ENCODE measurements around the gene GAL3ST1.
"Not testable (repeated sequence)": the region's sequence is repeated elsewhere in the genome, so short reads cannot be mapped to it uniquely, and the experiment has no call there.

GAL3ST1 gene

DNA sequence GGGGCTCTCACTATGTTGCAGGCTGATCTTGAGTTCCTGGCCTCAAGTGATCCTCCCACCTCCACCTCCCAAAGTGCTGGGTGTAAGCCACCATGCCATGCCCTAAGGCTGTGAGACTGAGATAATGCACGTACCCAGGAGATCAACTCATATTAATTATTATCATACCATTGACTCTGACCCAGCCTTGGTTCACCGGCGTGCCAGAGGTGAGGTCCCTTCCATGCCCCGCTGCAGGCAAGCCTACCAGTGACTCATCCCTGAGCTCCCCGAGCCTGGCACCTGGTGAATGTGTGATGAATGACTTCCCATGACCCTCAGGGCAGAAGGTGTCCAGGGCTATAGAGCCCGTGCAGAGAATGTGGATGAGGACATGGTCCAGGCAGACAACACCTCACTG, 12.1 kb downstream of the GAL3ST1 start:
- no peak for DNase-seq

DNA sequence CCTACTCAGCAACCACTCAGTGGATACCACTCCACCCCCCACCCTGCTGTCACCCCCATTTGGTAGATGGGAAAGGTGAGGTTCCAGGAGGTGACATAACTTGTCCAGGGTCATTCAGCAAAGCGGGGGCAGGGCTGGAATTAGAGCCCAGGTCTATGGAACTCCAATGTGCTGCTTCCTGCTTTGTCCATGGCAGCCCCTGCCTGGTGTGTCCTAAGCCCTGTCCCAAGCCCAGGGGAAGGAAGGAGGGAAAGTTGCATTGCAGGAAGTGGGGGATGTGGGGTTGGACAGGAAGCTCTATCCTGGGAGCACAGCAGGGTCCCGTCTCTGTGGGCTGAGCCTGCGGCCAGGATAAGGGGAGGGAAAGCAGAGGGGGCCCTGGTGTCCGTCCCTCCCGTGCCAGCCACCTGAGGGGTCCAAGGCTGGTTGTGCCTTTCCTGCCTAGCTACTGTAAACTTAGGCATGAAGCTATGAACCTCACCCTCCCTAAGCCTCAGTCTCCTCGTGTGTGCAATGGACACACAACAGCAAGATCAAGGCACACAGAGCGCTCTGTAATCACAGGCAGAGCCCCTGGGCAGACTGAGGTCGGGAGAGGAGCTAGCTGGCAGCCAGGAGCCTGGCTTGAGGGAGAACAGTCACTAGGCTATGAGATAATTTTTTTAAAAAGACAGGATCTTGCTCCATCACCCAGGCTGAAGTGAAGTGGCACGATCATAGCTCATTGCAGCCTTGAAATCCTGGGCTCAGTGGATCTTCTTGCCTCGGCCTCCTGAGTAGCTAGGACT, 12.9 kb downstream of the GAL3ST1 start:
- DNase-seq, result no peak

DNA sequence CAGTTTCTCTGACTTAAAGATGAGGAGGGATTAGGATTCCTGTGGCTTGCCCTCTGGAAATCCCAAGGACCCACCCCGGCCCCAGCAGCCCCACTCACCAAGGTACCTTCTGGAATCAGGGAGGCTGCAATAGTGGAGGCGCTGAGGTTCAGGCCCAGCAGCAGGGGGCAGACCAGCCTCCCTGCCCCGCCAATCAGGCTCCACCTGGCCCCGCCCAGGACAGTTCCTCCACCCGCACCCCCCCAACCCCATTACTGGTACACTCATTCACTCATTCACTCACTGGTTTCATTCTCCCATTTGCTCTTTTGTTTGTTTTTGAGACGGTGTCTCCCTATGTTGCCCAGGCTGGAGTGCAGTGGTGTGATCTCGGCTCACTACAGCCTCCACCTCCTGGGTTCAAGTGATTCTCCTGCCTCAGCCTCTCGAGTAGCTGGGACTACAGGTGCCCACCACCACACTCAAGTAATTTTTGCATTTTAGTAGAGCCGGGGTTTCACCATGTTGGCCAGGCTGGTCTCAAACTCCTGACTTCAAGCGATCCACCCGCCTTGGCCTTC, 13.7 kb downstream of the GAL3ST1 start:
- DNase-seq, result not testable (repeated sequence)

DNA sequence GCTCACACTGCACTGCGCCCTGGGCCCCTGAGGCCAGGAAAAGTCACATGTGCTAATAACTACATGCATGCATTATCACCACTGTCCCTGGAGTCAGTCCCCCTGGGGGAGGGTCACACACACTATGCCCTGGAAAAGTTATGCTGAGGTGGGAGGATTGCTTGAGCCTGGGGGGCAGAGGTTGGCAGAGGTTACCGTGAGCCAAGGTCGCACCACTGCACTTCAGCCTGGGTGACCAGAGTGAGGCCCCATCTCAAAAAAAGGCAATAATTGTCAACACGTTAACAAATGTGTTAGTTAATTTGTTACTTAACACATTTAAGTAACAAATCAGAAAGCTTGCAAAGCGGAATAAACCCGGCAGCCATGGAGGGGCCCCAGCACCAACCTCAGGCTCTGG, 14.6 kb downstream of the GAL3ST1 start:
- no peak for DNase-seq

DNA sequence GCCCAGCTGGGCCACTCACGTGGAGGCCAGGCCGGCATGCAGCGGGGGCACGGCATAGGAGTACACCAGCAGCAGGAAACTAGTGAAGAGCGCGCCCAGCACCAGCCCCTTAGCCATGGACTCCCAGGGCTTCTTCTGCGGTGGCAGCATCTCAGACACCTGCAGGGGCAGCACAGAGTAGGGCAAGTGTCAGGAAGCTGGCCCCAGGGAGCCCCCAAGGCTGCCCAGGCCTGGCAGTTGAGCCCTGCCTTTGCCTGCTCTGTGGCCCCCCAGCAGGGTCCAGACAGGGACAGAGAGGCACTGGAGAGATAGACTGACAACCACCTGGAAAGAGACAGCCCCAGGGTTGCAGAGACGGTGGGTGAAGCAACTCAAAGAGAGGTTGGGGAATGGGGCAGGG, 17.2 kb downstream of the GAL3ST1 start:
- no peak for DNase-seq

DNA sequence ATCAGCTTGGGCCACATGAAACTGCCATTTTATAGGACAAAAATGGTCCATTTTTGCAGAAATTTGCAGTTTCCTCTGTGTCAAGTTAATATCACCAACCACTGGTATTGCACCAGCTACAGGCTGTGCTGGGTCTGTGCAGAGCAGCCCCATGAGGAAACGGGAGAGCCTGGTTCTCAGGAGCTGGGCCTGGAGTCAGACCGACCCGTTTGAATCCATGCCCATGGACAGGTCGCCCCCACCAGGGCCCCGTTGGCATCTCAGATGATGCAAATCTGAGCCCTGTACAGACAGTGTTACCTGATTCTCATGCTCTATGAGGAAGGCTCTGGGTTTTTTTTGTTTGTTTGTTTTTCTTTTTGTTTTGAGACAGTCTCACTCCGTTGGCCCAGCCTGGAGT, 18.1 kb downstream of the GAL3ST1 start:
- DNase-seq, result no peak

DNA sequence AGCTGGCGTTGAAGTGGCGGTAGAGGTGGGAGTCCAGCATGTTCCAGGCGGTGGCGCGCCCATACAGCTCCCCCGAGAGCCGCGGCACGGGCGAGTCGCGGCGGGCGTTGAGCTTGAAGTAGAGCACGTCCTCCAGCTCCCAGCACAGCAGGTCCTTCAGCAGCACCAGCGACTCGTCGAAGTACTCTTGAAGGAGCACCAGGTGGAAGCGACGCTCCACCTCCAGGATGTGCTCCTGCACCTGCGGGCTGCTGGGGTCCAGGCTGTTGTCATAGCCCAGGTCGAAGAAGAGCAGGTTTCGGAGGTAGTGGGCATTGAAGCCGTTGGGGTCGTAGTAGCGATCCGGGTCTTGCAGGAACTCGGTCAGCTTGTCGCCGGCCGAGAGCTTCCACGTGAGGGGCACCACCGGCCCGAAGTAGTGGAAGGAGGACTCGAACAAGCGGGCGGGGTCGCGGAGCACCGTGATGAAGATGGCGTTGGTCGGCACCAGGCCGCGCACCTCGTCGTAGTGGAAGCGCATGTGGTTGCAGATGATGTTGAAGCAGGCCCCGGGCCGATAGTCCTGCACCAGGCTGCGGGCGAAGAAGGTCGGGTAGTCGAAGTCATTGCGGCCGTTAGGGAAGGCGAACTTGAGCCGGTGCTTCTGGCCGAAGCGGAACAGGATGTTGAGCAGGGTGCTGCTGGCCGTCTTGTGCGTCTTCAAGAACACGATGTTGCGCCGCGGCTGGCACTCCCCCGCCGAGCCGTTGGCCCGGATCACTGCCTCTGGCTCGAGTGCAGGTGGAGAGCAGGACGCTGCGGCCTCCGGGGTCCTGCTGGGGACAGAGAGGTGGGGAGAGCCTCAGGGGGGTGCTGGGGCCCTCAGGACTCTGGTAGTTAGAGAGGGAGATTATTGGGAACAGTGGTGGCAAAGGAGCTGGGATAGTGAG, 18.9 kb downstream of the GAL3ST1 start:
- DNase-seq, result no peak

DNA sequence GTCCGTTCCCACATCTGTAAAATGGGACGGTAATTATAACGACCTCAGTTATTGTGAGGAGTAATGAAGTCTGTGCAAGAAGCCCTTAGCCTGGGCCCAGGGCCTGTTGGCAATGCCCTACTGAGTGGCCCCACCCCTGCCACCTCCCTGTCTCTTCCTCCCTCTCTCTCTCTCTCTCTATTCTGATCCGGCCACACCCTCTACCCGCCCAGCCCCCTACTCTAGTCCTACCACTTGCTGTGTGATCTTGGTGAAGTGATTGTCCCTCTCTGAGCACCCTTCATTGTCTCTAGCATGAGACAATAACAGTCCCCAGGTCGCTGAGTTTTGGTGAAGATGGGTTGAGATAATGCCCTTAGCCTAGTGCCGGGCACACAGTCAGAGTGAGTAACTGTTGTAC, 20.5 kb downstream of the GAL3ST1 start:
- no peak for DNase-seq

DNA sequence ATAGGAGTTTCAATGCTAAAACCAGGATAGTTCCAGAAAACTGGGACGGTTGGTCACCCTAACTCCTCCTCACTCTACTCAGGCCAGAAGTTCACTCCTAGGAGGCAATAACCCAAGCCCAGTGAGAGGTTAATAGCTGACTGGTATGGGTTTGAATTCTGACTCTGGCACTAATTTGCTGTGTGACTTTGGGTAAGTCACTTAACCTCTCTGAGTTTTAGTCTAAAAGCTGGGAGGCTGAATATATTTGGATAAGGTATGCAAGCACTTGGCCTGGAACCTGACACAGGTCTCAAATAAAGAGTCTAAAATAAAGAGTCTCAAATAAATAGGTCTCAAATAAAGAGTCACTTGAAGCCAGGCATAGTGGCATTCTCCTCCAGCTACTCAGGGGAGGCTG, 21.7 kb downstream of the GAL3ST1 start:
- no peak for DNase-seq

DNA sequence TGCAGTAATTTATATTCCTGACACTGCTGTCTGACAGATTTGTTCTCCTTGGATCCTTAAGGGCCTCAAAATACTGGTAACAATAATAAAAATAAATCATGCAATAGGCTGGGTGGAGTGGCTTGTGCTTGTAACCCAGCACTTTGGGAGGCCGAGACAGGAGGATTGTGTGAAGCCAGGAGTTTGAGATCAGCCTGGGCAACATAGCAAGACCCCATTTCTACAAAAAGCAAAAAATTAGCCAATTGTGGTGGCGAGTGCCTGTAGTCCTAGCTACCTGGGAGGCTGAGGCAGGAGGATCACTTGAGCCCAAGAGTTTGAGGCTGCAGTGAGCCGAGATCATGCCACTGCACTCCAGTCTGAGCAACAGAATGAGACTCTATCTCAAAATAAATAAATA, 22.7 kb downstream of the GAL3ST1 start:
- not testable (repeated sequence) for DNase-seq

DNA sequence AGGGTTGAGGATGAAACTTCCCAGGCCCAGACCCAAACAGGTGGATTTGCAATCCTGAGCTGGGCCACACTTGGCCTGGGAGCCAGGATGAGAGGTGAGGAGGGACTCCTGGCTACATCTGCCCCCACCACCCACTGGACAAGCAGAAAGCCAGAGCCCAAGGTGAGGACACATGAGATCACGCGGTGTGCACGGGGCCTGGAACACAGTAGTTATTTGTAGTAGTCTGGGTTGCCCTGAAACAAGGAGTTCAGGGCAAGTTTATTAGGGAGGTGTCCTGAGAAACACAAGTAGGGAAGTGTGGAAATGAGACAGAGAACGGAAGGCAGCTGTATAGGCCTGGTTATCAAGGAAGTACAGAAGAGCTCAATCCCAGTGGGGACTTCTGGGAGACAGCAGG, 27.3 kb downstream of the GAL3ST1 start:
- DNase-seq, result no peak

DNA sequence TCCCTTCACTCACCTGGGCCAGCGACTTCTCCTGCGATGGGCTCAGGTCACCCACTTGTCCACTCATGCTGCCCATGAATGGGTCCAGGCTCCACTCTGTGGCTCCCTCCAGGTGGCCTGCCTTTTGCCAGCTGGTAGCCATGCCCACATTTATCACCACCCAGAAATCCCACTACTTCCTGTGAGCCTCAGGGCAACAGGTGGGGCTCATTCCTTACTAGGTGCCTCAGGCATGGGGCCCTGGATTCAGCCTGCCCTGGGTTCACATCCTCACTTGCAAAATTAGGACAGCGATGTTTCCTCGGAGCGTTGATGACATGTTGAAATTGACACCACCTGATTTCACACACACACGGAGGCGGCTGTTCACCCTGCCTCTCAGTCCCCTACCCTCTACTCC, 27.8 kb downstream of the GAL3ST1 start, which contains the start of gene SEC14L6:
TSS of gene SEC14L6 (minus strand) at position 126 of the 400 bp plus-strand sequence. CDS start at position 67, 59 bp downstream.
- DNase-seq, result no peak

DNA sequence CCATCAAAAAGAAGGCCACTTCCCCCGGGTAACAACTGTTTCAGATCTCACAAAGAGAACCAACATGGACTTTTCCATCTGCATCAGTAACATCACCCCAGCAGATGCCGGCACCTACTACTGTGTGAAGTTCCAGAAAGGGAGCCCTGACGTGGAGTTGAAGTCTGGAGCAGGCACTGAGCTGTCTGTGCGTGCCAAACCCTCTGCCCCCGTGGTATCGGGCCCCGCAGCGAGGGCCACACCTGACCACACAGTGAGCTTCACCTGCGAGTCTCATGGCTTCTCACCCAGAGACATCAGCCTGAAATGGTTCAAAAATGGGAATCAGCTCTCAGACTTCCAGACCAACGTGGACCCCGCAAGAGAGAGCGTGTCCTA, 31.7 kb downstream of the GAL3ST1 start:
- no peak for DNase-seq

DNA sequence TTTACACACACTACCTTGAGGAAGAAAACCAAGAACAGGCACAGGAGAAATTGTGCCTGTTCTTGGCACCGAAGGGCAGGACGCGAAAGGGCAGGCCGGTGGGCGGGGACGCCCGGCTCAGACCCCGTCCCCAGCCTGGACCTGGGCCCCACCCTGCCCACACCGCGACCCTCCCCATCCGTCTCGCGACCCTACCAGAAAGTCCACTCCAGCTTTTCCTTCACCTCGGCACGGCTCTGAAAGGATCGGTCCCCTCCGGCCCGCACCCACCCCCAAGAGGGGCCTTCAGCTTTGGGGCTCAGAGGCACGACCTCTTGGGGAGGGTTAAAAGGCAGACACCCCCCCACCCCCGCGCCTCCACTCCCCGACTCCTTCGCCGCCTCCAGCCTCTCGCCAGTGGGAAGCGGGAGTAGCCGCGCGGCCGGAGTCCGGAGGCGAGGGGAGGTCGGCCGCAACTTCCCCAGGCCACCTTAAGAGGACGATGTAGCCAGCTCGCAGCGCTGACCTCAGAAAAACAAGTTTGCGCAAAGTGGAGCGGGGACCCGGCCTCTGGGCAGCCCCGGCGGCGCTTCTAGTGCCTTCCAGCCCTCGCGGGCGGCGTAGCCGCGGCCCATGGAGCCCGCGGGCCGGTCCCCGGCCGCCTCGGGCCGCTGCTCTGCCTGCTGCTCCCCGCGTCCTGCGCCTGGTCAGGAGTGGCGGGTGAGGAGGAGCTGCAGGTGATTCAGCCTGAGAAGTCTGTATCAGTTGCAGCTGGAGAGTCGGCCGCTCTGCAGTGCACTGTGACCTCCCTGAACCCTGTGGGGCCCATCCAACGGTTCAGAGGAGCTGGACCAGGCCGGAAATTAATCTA, 32.3 kb downstream of the GAL3ST1 start:
- DNase-seq, result no peak

DNA sequence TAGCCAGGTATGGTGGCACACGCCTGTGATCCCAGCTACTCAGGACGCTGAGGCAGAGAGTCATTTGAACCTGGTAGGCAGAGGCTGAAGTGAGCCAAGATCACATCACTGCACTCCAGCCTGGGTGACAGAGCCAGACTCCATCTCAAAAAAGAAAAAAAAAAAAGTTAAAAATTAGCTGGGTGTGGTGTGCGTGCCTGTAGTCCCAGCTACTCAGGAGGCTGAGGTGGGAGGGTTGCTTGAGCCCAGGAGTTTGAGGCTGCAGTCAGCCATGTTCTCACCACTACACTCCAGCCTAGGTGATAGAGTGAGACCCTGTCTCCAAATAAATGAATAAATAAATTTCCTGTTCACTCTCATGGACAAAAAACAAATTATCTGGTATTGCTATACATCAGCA, 33.0 kb downstream of the GAL3ST1 start:
- DNase-seq, result not testable (repeated sequence)

DNA sequence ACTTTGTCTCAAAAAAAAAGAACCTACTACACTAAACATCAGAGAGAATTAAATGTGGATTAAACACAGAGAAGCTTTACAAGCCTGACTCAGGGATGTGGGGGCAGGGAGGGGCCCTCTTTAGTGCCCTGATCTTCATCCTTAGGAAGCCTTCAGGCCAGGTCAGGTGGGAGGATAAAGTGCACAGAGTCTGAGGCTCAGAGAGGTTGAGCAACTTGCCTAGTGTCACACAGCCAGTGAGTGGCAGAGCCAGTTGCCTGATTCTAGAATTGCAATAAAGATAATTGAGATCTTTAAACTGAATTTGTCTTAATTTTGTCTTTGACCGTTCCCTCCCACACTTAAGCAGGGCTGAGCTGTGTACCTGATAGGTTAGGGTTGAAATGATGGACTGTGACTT, 35.1 kb downstream of the GAL3ST1 start:
- no peak for DNase-seq

DNA sequence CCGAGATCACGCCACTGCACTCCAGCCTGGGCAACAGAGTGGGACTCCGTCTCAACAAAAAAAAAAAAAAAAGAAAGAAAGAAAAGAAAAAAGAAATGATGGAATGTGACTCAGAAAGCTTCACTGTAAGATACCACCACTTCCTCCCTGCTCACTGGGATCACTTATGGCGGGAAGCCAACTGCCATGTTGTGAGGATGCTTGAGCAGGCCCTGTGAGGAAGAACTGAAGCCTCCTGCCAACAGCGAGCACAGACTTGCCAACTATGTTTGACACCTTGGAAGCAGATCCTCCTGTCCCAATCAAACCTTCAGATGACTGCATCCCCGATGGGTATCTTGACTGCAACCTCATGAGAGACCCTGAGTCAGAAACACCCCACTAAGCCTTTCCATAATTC, 36.2 kb downstream of the GAL3ST1 start:
- DNase-seq, result no peak

DNA sequence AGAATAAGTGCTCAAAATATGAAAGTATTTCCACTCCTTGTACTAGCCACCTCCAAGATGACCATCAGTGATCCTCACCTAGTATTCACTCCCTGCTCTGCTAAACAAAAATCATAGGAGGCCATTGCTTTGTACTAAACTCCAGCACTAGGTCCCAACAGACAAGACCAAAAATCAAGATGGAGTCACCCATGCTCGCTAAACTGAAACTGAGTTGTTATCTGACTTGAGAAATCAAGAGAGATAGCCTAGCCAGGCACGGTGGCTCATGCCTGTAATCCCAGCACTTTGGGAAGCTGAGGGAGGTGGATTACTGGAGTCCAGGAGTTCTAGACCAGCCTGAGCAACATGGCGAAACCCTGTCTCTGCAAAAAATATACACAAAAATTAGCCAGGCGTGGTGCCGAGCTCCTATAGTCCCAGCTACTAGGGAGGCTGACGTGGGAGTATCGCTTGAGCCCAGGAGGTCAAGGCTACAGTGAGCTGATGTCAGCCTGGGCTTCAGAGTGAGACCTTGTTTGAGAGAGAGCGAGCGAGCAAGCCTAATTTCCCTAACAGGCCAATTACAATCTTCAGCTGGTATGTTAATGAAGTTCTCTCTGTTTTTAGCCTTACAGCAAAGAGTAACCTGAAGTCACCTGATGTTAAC, 37.3 kb downstream of the GAL3ST1 start:
- DNase-seq, result no peak

DNA sequence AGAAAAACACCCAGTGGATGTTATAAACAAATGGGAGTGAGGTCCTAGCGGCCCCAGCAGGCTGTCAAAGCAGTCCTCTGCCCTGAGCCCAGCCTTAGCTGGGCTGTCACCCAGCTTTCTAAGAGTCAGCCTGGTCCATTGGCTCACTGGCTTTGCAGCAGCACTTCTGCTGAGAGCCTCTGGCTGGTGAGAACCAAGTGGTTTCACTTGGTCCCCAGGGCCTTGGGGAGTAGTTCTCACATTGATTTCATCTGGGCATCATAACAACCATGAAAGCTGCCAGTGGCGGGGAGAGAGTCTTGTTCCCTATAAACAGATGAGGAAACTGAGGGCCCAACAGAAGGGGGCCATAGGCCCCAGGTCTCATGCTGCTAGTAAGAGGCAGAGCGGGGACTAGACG, 39.3 kb downstream of the GAL3ST1 start:
- DNase-seq, result no peak

DNA sequence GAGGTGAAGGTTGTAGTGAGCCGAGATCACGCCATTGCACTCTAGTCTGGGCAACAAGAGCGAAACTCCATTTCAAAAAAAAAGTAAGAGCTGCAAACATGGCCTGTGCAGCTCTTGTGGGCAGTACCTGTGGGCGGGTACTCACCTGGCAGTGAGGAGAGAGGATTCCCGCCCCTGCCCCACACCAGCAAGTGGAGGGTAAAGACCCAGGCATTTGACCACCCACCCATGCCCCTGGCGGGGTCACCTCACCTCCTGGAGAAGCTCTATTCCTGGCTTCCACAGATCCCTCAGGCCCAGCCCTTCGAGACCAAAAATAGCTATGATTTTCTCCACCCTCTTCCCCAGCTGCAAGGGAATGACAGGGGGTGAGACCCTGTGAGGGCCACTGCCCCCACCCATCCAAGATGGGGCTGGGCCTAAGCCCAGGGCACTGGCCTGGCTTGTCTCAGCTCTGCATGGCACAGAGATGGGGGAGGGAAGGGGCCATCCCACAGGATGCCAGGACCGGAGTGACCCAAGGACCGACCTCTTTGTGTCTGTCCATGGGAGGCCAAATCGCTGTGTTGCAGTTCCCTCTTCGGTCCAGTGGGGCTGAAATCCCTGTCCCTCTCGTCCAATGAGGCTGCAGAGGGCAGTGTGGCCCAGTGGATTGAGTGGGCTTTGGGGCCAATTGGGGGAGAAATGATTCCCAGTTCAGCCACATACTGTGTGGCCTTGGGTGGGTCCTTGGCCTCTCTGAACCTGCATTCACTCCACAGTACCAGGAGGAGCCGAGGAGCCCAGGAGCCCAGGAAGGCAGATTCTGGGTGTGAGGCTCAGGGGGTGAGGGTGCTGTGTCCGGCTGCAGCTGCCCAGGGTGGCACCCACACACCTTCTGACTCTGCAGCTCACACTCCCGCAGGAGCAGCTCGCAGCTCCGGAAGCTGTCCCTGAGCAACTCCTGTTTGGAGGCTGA, 42.5 kb downstream of the GAL3ST1 start:
- no peak for DNase-seq

DNA sequence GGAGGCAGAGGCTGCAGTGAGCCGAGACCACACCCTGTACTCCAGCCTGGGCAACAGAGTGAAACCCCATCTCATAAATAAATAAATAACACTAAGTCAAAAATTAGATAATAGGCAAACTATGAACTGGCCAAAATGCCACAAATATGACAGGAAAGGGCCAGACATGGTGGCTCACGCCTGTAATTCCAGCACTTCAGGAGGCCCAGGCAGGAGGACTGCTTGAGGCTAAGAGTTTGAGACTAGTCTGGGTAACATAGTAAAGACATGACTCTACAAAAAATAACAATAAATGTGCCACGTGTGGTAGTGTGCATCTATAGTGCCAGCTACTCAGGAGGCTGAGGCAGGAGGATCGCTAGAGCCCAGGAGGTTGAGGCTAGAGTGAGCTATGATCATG, 47.8 kb downstream of the GAL3ST1 start:
- DNase-seq, result no peak
